Mammary epithelial cell (primary cell): ENCODE data around the gene SERPINA6.

Source experiments
- CTCF ChIP-seq, 2 donors: IDR thresholded peaks in 1 of 2; conservative IDR thresholded peaks in 1 of 2; 2 replicates each; pipeline ENCODE4 v1.5.1; 2011 to 2012; ENCODE audit warnings: inconsistent platforms in 2 of 2, low read length in 2 of 2, mild to moderate bottlenecking in 2 of 2, control low read depth in 1 of 2, low read depth in 1 of 2; ENCODE audit not compliant: insufficient read depth in 1 of 2; ENCODE audit errors: extremely low read depth in 1 of 2
- EZH2 ChIP-seq: IDR thresholded peaks from 2 replicates; pipeline ENCODE4 v1.6.1; 2012; ENCODE audit warnings: low read length, inconsistent platforms, borderline replicate concordance

GRCh38 chr14:94269156-94269555 lies 54.0 kb downstream of the SERPINA6 start:
- TF ChIP-seq CTCF (conservative IDR thresholded peaks at IDR 0.05 in 1 of 2, IDR thresholded peaks at IDR 0.05 in 1 of 2; ENCODE audit: extremely low read depth in 1 of 2, insufficient read depth in 1 of 2, low read depth in 1 of 2, low read length in 2 of 2) (no peak), EZH2 (no peak)
